HTR-8/SVneo (cell line): ENCODE measurements around the gene GNPTAB.
"Not testable (repeated sequence)": the region's sequence is repeated elsewhere in the genome, so short reads cannot be mapped to it uniquely, and the experiment has no call there.

ENCODE experiments used
- DNase-seq: peaks from one replicate; pipeline ENCODE4 v3.0.0; 2011; ENCODE audit warnings: low spot score, mixed read lengths; ENCODE audit not compliant: insufficient read length
- FAIRE-seq: peaks from 2 replicates; lab custom pipeline; 2011; peaks lifted over from hg19 to GRCh38; lab: Jason Lieb, UNC

GNPTAB gene

DNA sequence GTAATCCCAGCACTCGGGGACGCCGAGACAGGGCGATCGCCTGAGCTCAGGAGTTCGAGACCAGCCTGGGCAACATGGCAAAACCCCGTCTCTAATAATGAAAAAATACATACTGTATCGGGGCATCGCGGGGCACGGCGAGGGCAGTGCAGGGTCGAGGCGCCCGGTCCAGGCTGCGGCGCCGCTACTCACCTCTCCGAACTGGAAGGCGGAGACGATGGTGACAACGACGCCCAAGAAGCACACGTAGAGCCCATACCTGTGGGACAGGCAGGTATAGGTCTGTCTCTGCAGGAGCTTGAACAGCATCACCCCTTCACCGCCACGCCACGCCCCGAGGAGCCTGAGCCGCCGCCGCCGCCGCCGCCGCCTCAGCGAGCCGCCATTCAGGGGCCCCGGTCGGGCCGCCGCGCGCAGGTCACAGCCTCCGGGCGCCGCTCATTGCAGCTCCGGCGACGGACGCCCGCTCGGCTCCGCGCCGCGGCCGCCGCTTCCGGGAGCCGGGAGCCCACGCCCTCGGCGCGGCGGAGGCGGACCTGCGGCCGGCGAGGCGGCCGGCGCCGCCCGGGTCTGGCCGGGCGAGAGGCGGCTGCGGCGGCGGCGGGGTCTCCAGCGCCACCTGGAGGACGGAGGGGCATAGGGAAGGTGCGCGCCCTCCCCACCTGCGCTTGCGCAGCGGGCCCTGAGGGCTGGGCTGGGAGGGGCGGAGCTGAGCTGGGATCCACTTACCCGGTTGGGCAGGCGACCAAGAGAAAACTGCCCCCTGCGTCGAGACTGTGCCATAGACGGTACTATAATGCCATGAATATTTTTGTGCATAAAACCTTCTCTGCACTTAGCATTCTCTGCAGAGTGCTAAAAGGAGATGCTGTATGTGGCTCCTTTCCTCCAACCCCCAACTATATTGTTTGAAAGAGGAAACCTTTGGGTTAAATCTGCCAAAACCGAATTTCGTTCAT lies at the start of gene GNPTAB:
Gene GNPTAB, minus strand, starts transcription at position 593 of the 959 bp plus-strand sequence. Its CDS starts 284 bp downstream, at position 309.
- peak; percentile 97 for DNase-seq
- FAIRE-seq, result no peak

DNA sequence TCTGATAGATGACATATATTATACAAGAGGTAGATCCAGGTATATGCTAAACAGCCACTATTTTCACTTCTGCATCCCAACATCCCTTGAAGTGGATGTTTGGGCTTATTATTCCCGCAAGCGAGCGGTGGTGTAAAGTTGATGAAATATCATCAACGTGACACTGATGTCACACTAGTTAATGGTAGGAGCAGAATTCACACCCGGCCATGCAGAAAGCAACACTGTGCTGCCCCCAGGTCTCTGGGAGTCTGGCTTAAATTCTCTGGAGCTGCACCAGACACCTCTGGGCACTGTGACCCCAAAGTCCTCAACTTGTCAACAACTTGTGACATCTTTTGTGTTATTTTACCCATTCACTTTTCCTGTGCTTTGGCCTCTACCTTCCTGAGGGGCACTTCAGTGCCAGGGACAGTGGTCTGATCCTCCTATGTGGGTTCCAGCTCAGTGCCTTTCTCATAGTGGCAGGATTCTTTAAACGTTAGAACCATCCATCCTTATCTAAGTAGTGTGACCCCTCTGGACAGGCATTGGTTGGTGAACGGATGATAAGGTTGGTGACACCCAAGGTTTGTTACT lies 47.6 kb upstream of the GNPTAB start:
- DNase-seq (no peak), FAIRE-seq (no peak)

DNA sequence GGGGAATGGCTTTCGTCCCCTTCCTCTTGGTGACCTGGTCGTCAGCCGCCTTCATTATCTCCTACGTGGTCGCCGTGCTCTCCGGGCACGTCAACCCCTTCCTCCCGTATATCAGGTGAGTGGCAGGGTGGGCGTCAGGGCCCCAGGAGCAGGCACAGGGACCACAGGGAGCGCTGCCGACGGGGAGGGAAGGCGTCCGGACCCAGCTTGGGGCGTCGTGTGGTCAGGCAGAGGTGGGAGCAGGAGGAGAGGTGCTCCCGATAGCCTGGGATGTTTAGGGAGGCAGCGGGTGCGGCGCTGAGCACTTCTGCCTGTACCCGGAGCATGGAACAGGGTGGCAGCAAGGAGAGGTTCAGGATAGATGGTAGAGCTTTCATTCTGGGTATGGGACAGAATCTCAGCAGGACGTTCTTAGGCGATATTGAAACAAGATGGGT lies 47.1 kb upstream of the GNPTAB start:
- no peak for DNase-seq
- no peak for FAIRE-seq

DNA sequence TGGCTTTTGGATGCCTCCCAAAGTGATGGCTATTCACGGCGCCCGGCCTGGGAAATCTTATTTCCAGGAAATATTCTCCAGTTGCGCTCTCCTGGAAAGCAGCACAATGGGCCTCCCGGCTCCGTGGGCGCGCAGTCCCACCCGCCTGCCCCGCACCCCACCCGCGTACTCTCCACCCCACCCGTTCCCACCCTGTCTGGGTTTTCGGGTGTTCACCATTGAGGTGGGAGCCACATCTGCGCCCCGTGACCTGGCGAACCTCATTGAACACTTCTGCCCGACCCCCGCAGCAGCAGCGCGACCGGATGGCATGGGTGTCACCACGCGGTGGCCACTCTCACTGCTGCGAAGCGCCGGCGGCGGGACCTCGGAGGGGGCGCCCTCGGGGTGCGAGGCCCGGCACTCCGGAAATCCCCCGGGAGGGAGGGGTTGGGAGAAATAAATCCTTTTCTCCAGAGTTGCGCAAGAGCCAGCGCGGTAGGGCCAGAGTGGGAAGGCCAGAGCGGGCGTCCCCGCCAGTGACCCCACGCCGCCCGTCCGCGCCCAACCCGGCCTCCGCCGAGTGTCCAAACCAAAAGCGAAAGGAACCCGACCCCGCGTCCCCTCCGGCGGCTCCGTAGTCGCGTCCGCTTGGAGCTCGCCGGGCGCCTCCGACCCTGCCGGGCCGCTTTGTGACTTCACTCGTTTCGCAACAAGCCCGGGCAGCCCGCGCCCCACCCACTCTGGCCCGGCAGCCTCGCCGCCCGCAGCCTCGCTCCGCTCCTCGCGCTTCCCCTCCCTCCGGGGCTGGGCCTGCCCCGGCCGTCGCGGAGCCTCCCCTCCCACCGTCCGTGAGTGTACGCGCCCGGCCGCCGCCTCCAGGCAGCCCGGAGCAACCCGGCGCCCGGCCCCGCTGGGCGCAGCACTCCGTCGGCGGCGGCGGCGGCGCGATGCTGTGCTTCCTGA lies 46.4 kb upstream of the GNPTAB start, which contains the start of gene DRAM1:
Gene DRAM1, plus strand, starts transcription at position 720 of the 945 bp plus-strand sequence. Its CDS starts 210 bp downstream, at position 930.
- DNase-seq (peak; percentile 71), FAIRE-seq (no peak)

DNA sequence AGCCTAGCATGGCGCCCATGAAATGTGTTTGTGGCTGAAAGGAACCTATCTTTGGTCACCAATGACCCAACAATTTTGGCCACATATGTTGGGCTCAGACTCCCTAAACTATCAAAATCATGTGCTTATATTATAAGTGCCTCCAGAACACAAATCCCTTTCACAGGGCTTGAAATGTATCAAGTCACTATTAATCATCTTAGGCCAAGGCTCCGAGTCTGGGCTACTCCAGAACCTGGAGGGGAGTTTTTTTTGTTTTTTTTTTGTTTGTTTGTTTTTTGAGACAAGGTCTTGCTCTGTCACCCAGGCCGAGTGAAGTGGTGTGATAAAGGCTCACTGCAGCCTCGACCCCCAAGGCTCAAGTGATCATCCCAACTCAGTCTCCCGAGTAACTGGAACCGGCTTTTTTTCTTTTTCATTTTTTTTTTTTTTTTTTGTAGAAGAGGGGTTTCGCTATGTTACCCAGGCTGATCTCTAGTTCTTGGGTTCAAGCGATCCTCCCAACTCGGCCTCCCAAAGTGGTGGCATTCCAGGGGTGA lies 45.6 kb upstream of the GNPTAB start:
- FAIRE-seq (no peak), DNase-seq (no peak)

DNA sequence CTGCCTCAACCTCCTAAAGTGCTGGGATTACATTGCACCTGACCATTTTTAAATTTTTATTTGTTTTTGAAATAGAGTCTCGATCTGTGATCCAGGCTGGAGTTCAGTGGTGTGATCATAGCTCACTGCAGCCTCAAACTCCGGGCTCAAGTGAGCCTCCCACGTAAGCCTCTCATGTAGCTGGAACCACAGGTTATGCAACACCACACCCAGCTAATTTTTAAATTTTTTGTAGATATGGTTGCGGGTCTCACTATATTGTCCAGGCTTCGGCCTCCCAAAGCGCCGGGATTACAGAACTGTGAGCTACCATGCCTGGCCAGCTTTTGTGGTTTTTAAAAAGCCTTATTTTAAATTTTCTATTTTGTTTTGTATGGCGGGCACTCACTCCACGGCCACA lies 44.4 kb upstream of the GNPTAB start:
- DNase-seq, result no peak
- FAIRE-seq, result no peak

DNA sequence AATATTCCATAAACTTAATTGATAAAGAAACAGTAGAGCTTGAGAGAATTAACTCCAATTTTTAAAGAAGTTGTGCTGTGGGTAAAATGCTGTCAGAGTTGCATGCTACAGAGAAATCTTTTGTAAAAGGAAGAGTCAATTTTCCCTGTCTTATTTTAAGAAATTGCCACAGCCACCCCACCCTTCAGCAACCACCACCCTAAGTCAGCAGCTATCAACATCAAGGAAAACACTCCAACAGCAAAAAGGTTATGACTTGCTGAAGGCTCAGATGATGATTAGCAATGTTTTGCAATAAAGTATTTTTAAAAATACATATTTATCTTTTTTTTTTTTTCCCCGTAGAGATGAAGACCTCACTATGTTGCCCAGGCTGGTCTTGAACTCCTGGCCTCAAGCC lies 40.2 kb upstream of the GNPTAB start:
- FAIRE-seq (no peak), DNase-seq (no peak)

DNA sequence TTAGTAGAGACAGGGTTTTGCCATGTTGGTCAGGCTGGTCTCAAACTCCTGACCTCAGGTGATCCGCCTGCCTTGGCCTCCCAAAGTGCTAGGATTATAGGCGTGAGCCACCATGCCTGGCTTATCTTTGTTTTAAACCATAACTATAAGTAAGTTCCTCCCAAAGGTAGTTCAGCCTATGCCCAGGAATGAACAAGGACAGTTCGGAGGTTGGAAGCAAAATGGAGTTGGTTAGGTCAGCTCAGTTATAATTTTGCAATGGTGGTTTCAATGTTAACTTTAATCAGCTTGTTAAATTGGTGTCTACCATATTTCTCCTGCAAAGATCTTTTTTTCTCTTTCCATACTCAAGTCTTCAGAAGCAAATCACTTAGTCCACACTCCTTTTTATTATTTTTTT lies 36.9 kb upstream of the GNPTAB start:
- FAIRE-seq, DNase-seq: not testable (repeated sequence)

DNA sequence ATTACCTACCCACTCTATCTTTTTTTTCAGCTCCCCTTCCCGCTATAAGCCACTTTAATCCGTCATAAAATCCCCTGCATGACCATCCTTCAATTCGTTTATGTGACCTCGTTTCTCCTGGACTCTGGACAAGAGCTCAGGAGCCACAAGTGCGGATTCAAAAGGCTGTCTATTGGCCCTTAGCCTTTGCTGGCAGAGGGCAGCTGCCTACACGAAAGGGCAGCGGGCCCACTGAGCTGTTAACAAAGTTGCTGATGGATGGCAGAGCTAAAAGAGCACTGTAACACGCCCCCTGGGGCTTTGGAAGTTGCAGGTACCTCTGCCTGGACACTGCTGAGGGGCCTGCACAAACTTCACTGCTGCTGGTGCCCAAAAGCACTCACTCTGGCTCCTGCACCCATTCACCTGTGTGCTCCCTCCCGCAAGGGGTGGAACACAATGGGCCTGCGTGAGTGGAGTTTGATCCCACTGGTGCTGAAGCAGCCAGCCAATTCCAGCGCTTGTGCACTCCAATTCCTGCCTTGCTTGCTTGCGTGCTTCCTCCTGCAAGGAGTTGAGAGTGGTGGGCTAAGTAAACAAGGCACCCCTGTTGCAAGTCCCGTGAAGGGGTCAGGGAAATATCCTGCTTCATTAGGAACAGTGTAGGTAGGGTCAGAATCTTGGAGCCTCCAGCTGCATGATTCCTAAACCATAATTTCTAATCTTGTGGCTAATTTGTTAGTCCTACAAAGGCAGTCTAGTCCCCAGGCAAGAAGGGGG lies 36.0 kb upstream of the GNPTAB start:
- FAIRE-seq (no peak), DNase-seq (no peak)

DNA sequence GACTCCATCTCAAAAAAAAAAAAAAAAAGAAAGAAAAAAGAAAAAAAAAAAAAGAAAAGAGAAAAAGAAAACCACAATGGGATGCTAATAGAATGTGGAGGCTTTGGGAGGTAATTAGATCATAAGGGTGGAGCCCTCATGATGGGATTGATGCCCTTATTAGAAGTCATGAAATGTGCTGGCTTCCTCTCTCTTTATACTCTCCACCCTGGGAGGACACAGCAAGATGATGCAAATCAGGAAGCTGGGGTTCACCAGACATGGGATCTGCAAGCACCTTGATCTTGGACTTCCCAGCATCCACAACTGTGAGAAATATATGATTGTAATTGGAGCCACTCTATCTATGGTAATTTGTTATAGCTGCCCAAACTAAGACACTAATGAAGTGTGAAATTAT lies 33.2 kb upstream of the GNPTAB start:
- FAIRE-seq, result no peak

DNA sequence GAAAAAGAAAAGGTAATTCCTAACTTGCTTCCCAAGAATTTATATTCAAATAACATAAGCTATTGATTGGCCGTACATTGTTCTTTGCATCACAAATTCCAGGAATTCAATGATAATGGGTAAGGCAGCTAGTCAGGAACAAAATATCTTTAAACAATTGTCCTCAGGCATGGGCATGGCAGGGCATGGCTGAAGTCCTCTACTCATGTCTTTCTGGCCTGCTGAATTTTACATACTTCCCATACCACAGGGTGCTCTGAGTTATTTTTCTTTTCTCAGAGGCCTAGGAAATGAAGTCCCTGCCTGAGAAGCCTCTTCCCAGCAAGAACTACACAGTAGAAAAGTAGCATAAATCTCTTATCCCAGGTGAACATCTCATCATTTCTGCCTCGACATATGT lies 31.5 kb upstream of the GNPTAB start:
- no peak for DNase-seq
- FAIRE-seq, result no peak

More for the DNA sequence above, 33.2 kb upstream of the GNPTAB start:
- DNase-seq, result no peak

DNA sequence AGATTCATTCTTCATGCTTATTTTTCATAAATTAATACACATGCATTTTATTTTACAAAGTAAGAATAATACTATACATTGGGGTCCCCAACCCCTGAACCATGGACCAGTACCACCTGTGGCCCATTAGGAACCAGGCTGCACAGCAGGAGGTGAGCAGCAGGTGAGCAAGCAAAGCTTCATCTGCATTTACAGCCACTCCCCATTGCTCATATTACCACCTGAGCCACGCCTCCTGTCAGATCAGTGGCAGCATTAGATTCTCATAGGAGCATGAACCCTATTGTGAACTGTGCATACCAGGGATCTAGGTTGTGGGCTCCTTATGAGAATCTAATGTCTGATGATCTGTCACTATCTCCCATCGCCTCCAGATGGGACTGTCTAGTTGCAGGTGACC lies 30.9 kb upstream of the GNPTAB start:
- FAIRE-seq, DNase-seq: not testable (repeated sequence)

DNA sequence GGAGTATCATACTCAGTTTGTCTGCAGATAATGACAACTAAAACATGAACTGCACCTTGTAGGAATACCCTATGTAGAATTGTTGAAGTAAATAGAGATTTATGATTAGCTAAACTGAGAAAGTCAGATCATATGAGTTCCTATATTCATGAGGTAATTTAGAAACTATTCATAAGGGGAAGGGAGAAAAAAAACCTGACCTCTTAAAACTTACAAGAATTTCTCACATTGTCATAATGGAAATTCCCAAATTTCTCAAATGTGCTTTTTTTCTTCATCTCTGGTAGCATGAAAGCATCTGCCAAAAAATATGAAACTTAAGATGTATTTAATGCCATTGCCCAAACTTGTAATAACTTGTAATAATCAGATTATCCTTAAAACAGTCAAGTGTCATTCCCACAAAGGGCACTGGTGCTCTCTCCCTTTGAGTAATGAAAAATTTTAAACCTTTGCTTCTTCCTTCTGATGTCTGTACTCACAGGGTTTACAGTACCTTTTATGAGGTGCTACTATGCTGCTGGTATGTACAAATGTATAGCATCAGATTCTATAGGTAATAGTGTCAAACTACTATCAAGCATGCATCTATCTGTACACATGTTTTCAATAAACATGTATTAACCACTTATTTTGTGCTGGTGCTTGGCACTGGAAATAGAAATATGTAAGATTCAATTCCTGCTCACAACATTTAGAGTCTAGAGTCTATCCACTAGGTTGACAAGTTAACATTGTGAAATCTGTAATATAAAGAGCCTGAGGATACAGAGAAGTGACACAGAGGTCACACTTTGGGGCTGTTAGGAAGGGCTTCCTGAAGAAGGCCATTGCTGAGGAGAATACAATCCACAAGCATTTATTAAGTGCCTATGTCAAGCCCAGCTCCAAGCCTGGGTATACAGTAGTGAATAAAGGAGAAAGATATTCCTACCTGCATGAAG lies 29.2 kb upstream of the GNPTAB start:
- FAIRE-seq, result no peak
- no peak for DNase-seq

DNA sequence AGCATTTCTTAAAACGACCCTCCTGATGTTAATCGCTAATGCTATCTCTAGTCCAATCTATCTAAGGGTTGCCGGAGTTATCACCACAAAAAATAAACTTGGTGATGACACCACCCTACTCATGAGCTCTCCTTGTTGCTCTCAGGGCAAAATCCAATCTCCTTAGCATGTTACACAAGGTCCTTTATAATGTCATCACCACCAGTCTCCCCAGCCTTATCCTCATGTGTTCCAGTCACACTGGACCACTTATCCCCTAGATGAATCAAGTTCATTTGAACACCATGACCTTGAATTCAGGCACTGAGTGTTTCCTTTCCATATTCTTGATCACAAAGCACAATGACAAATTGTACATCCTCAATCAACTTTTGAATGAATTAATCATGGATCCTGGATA lies 27.6 kb upstream of the GNPTAB start:
- FAIRE-seq (no peak), DNase-seq (no peak)

DNA sequence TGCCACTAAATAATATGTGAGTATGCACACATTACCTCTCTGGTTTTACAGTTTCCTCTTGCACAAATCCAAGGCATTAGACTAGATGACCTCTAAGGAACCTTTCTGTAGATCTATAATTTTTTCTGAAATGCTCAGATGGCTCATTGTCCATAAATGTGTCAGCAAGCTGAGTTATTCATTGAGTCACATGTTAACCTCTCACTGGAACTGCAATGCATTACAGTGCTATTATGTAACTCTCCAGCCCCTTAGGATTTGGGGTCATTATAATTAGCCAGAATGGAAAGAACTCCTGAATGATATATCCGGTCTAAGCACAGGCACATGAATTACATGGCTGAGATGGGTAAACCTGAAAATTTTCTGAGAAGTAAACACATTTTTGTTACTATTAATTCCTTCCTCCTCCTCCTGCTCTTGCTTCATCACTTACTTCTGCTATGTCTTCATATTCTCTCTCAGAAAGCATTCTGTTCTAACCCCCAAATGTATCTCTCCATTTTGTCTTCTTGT lies 26.3 kb upstream of the GNPTAB start:
- FAIRE-seq, result peak; percentile 13

DNA sequence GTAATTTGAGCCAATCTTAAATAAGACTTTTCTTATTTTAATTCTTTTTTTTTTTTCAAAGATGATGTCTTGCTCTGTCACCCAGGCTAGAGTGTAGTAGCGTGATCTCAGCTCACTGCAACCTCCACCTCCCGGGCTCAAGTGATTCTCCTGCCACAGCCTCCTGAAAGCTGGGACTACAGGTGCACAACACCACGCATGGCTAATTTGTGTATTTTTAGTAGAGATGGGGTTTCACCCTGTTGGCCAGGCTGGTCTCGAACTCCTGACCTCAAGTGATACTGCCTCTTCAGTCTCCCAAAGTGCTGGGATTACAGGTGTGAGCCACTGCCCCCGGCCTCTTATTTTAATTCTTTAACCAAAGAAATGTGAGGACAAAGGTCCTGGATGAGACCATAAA lies 25.9 kb upstream of the GNPTAB start:
- not testable (repeated sequence) for DNase-seq, FAIRE-seq

More for the DNA sequence above, 26.3 kb upstream of the GNPTAB start:
- peak; percentile 75 for DNase-seq

DNA sequence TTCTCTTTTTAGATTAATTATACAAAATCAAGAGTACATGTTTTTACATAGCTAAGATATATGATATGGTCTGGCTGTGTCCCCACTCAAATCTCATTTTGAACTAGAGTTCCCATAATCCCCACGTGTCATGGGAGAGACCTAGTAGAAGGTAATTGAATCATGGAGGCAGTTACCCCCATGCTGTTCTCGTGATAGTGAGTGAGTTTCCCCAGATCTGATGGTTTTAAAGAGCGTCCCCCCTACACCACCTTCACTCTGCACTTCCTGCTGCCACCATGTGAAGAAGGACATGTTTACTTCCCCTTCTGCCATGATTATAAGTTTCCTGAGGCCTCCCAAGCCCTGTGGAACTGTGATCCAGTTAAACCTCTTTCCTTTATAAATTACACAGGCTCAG lies 25.2 kb upstream of the GNPTAB start:
- no peak for DNase-seq
- no peak for FAIRE-seq

DNA sequence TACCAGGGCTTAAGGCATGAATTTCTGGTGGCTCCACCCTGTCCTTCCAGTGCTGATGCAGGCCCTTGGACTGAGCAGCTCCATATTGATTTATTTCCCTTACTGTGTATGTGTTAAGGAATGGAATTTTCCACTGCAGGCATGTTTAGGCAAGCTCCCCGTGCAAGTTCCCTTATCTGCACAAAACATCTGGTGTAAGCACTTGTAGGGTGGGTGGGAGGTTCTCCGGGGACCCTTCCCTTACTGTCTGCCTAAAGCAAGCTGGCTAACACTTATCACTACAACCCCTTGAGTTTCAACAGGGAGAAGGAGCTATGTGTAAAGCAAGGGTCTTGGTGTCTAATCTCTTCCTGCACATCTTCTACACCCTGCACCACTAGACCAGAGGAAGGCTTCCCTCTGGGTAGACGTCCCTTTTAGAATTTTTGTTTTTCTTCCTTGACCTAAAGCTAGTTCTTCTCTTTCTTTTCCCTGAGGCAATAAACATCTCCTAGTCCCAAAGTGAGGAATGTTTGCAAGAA lies 24.7 kb upstream of the GNPTAB start:
- DNase-seq, result no peak
- no peak for FAIRE-seq
